ENCODE data around the gene MTFMT. TPM values are rescaled to one million over a fixed set of nuclear protein-coding genes. Genes with fewer than 3 reads are reported as not detected.

MTFMT gene
- total and polyA plus RNA-seq, 2 of the 13 experiments (the other 11 are each of a cell fraction or from before 2014, with no cell fraction given) = 9.9 to 23.2 TPM

- TF ChIP-seq CCAR2 (optimal IDR thresholded peaks at IDR 0.05; ENCODE audit: low read depth, low read length) (no peak), TCF7L2 (IDR thresholded peaks at IDR 0.05; ENCODE audit: low read depth, low read length) (no peak), ZBTB20 (CRISPR knock-in tag; IDR thresholded peaks at IDR 0.05; ENCODE audit: borderline replicate concordance, low read depth) (no peak), ATF2 (CRISPR knock-in tag; IDR thresholded peaks at IDR 0.05) (no peak), ATF4 (CRISPR knock-in tag; IDR thresholded peaks at IDR 0.05) (no peak), ZFP36L2 (CRISPR knock-in tag; IDR thresholded peaks at IDR 0.05) (no peak), PREB (CRISPR knock-in tag; IDR thresholded peaks at IDR 0.05) (0 out of 2 replicates have a peak, but pooled peaks have one; percentile 18), CAMTA2 (CRISPR knock-in tag; IDR thresholded peaks at IDR 0.05; ENCODE audit: borderline replicate concordance) (no peak), SALL1 (CRISPR knock-in tag; IDR thresholded peaks at IDR 0.05) (peak; percentile 81), HCFC1 (IDR thresholded peaks at IDR 0.05; ENCODE audit: low read depth, low read length) (no peak), ZFX (CRISPR knock-in tag; IDR thresholded peaks at IDR 0.05; ENCODE audit: low read depth) (peak; percentile 80), SMARCE1 (IDR thresholded peaks at IDR 0.05; ENCODE audit: borderline replicate concordance) (no peak)
Observed at GRCh38 chr15:64989416-64990167, 39.8 kb downstream of the MTFMT start, which contains the start of gene SPG21 (continued).
